Lung (tissue), 5 donors: Measurements from ENCODE around the gene C16orf87. TPM values are rescaled to one million over a fixed set of nuclear protein-coding genes. Genes with fewer than 3 reads are reported as not detected.

Experiments
- polyA plus RNA-seq, 2 donors: library from polyadenylated mRNA; stranded (reverse); fragments of 200-250 nt; gene quantifications; one replicate each; pipeline ENCODE4 v1.2.1, GENCODE V29; 2013
- small RNA-seq: library from RNA; depleted of rRNA; stranded (forward); fragments of <200 nt; gene quantifications from one replicate; pipeline ENCODE3, GENCODE V24; 2014; ENCODE audit warnings: low replicate concordance
- total RNA-seq, 2 donors: library from RNA; depleted of rRNA in 1 of 2; stranded (reverse); fragments of >200 nt in 1 of 2; gene quantifications; one replicate each; pipeline ENCODE4 v1.2.1, GENCODE V29; 2014 to 2021
- donor health status: Bipolar disorder and iron deficiency.
- donor health status: healthy.
- donor health status: DM: yes; HTN: yes; CAD: no.

C16orf87 gene
- total and polyA plus RNA-seq, 4 donors, result 2.8 to 17.2 (median 4.9) TPM

Small RNA genes within 50 kb of the gene (small RNA-seq; reads per million reads assigned to genes)
- not detected for gene AC007225.2

Other genes with a start within 250 kb of the C16orf87 start
- 1 to 10 TPM; 1.6 to 6.1 TPM for gene SHCBP1, start 209.8 kb downstream of the C16orf87 start, total RNA-seq
- 1 to 10 TPM in 1 of 2 donors, under 1 TPM in 1; 0.96 to 1.5 TPM for gene SHCBP1, start 209.8 kb downstream of the C16orf87 start, polyA plus RNA-seq
- gene VPS35, start 142.0 kb downstream of the C16orf87 start, total RNA-seq, result 100 to 1,000 TPM in 1 of 2 donors, 10 to 100 TPM in 1; 97.9 to 104 TPM
- 10 to 100 TPM; 16.6 to 40.1 TPM for gene VPS35, start 142.0 kb downstream of the C16orf87 start, polyA plus RNA-seq
- 1 to 10 TPM; 4.2 to 5.6 TPM for gene ORC6, start 141.5 kb downstream of the C16orf87 start, total RNA-seq
- gene ORC6, start 141.5 kb downstream of the C16orf87 start, polyA plus RNA-seq, result 1 to 10 TPM; 1.4 to 3.4 TPM
- 1 to 10 TPM; 2.3 to 4.6 TPM for gene MYLK3, start 82.8 kb downstream of the C16orf87 start, total RNA-seq
- gene MYLK3, start 82.8 kb downstream of the C16orf87 start, polyA plus RNA-seq, result under 1 TPM; 0.16 to 0.48 TPM
- 10 to 100 TPM in 1 of 2 donors, 1 to 10 TPM in 1; 8.3 to 13.3 TPM for gene GPT2, start 53.2 kb upstream of the C16orf87 start, total RNA-seq
- gene GPT2, start 53.2 kb upstream of the C16orf87 start, polyA plus RNA-seq, result 1 to 10 TPM; 4.3 to 4.7 TPM
- 10 to 100 TPM; 38.5 to 56.5 TPM for gene DNAJA2, start 142.5 kb upstream of the C16orf87 start, total RNA-seq
- gene DNAJA2, start 142.5 kb upstream of the C16orf87 start, polyA plus RNA-seq, result 10 to 100 TPM; 24.9 to 32.8 TPM